Stimulated activated CD4-positive, alpha-beta T cell treated with anti-CD3 and anti-CD28 coated beads, Interleukin-15, amount 100 ng/mL, for 24 hours (primary cell): ENCODE measurements around the gene LRBA.

Source experiments
- DNase-seq: peaks from one replicate; pipeline ENCODE4 v3.0.0-alpha.2; 2020

Gene LRBA

DNA sequence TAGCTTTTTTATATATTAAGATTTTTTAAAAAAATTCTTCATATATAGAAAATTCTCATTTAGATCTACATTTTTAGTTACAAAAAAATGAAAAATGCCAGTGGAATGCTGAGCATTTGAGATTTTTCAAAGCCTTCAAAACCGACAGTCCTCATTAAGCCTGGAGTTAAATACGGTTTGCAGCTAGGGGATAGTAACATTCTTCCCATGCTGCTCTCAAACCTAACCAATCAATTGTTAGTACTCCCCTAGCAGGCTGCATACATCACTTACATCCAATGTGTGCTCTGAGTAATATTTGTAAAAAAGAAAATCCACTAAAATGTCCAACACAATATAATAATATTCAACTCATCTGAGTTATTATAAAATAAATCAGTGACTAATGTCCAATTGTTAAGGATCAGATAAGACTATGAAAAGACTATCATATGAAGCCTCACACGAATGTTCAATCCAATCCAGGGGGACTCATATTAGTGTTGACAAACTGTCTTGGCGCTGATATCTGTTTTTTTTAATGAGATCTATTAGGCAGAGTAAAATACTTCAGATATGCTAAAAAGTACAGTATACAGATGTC lies 660.8 kb downstream of the LRBA start:
- DNase-seq, result no peak

DNA sequence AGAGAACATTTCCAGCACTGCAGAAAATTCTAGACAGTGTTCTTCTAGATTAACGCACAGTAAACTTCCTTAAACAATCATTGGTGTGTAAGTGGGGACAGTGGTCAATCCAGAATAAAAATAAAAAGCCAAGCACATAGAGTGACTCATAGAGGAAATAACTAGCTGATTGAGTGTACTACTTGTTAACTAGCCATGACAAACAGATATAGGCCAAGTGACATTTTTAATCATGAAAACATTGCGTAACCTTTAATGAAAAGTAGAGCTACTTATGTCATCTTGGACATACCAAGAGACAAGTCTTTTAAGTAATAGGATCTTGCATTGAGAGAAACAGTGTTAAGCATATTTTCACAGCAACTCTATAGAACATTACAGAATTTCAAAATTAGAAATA lies 667.0 kb downstream of the LRBA start:
- DNase-seq, result no peak

DNA sequence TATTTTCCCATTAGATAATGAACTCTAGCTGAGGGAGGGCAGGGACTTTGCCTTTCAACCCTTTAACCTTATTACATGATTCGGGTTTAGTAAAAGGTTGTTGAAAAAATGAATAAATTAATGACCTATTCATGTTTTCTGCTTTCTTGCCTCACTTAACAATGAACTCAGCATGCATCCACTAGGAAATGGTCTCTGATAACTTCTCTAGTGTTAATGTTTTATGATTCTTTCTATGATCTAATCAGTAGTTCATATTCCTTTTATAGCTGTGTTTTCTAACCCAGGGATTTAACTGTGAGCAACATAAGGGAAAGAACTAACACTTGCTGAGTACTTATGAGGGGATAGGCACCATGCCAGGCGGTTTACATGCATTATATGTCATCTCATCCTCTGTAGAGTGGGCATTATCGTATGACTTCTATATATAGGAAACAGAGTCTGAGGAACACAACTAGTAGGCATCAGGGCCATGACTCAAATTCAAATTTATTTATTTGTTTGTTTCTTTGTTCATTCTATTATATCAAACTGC lies 669.8 kb downstream of the LRBA start:
- no peak for DNase-seq

DNA sequence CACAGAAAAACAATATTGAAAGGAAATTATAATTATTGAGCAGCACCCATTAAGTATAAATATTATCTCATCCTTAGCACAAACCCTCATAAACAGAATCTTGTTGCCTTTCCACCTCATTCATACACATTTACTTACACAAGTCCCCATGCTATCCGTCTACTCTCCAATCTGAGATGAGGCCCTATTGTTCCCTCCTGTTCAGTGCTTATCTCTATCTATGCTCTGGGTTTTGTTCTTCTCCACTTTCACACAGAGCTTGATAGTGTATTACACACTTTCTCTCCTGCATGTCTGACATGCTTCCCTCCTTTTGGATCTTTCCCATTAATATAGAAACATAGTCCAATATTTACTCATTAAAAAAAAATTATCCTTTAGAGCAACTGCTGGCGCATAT lies 671.3 kb downstream of the LRBA start:
- no peak for DNase-seq

DNA sequence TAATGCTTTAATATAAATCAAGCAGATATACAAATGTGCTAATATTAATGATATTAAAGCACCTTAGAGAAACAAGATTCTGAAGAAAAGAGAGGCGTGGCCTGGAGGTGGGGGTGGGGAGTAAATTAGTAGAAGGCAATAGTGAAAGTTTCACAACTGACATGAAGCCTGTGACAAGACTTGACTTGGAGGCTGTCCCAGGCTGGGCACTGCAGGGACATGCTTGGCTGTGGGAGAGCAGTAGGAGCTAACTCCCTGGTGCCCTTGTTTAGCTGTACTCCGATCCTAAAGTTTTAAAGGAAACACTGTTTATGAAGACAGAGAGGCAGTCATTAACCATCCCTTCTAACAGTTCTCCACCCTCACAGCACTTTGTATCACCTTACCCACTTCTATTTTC lies 672.1 kb downstream of the LRBA start:
- no peak for DNase-seq

DNA sequence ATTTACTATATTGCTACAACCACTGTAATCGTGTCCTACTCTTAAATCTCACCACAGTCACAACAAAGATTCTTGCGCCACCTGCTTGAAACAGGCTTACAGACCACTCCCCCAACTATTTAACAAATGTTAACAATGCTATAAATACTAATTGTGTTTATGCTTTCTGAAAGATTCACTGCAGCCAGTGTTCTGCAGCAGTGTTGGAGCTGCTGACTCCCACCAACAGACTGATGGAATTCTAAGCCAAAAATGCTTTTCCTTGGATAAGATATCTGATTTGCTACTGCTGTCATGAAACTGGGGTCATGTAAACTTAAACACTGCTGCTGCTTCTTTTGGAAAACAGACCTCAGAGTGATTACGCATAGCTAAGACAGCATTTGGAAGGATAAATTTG lies 677.4 kb downstream of the LRBA start:
- no peak for DNase-seq

DNA sequence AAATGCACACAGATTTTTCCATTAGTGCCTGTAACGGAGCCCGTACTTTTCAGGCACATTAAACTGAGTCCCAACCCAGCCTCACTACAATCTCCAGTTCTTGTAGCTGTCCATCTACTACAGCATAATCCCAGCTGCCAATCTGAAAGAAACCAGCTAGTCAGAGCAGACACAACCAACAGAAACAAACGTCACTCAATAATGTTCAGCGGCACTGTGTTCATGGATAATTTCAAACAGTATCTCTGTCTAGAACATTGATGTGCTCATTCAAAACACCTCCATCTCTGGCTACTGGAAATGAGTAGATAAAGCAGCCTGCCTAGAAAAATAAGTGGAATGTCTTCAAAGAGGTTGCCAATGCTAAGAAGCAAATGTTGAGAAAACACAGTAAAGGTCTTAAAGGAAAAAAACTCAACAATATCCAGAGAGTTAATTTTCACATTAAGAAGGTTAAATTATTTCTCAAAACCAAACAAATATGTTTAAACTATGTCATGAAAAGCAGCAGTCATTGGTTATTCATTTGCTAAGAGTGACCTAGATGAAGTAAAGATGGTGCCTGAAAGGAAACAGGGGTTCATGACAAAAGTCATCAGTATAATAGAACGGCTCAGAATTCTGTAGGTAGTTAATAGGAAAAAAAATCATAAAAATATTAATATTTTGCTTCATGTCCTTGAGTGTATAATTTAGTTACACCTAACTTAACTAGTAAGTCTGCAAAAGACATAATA lies 678.2 kb downstream of the LRBA start:
- DNase-seq, result no peak

DNA sequence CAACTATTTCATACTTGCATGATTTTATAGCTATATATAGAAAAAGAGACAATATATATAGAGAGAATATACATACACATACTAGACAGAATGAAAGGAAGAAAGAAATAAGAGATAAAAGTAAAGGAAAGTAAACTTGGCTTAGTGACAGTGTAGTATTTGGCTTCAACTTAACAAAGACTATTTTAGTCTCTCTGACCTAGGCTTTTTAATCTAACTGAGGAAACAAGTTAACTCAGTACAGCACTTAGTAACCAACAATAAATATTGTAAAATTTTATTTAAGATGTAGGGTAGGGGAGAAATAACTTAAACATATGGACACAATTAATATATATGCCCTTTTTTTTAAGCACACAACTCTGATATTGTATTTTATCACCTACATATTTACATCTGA lies 682.1 kb downstream of the LRBA start:
- DNase-seq, result no peak

DNA sequence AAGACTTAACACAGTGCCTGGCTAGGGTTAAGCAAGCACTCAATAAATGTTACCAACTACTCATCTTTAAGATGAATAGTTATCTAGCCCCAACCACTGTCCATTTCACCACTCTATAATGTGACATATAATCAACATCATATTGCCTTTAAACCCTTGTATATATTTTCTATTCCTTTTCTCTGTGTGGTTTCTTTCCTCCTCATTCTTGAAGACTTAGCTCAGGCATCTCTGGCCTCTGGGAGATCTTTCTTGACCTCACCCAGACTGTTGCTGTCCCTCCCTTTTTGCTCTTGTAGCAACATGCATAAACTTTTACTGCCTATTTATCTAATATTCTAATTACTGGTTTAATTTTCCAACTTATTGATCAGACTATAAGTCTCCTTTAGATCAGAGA lies 683.0 kb downstream of the LRBA start:
- DNase-seq, result no peak

DNA sequence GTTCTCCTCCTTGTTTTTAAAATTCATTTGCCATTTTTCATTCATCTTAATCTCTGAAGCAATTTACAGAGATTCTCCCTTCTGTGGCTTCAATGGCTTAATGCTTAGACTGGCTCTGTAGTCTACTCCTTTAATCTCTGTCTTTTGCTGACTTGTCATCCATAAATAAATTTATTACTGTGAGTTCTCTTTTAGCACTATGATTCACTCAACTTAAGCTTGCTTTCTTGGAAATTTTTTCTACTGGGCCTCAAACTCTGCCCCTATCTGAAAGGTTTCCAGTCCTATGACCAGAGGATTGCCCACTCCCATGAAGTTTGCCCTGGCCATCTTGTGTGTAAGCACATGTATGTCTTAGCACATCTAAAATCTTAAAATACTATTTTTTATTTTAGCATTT lies 685.7 kb downstream of the LRBA start:
- no peak for DNase-seq

DNA sequence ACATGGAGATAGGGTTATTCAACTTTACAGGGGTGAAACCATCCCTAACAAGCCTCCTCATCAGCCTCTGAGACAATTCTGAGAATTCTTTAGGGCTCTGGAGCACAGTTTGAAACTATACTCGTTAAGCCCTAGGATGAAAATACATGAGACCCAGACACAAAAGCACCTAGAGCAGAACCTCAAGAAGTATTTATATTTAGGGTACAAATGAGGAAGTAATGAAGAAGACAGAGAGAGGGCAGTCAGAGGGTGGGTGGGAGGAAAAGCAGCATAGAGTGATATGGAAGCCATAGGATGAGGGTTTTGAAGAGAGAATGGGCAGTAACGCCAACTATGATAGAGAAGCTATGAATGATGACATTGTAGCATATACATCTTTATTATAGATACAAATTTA lies 686.6 kb downstream of the LRBA start:
- DNase-seq, result no peak

DNA sequence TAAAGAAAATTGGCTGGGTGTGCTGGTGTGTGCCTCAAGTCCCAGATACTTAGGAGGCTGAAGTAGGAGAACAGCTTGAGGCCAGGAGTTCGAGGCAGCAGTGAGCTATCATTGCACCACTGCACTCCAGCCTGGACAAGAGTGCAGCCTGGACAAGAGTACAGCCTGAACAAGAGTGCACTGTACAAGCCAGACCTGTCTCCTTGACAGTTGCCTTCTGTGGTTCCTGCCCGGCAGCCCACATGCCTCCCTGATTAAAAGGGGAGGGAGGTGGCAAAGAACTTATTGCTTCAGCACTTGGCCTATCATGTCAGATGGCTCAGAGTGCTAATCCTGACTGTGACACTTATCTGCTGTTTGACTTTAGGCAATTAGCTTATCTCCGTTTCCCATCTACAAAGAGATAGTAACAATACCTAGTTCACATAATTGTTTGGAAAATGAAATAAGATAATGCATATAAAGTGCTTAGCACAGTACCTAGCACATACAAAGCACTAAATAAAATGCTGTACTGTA lies 687.8 kb downstream of the LRBA start:
- DNase-seq, result no peak

DNA sequence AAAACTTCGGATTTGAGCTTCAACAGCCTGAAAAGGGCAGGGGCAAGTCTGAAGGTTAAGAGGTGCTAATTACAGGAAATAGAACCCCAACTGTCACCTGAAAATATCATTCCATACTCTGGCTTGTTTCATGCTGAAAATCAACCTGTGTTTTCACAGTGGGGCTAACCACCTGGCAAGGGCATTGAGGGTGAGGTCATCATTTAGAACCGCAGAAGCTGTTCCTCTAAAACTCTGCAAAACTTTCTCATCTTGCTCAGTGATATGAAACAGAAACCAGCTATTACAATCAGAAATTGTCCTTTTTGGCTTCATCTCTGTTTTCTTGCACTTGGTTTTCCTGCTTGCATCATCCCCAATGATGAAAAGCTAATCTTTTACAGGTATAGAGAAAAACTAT lies 689.2 kb downstream of the LRBA start:
- DNase-seq, result no peak

DNA sequence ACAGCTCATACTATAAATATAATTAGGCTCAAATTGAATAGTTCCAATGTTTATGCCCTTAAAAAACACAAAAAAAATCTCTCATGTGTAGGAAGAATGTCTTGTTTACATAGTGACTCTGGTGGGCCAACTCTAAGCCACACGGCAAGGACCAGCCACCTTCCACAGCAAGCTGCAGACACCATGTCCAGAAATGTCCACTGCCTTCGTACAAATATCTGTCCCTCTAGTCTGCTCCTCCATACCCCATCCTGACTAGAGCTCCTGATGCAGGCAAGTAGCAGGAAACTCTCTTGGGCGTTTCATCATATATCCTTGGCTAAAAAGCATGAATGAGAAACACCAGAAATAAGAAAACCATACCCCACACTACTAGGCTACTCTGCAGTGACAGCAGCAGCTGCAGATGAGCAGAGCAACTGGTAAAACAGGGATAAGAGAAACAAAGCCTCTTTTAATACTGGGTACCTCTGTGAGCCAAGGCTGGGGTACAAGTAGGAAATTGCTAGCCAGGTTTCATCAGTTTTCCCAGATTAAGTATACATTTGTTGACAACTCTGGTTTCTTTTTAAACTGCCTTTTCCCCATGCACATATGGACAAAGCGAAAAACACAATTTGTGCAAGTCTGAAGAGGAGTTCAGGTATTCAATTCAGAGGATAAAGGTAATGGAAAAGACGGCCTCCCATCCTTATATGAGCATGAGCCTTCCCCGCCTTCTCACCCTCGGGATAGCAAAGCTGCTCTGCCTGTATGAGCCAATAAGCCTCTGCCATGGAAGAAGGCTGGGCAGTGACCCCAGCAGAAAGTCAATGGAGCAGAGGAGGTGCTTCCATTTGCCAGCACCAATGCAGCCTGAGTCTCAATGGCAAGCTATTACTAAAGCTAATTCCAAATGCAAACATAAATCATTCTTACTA lies 691.4 kb downstream of the LRBA start:
- no peak for DNase-seq

DNA sequence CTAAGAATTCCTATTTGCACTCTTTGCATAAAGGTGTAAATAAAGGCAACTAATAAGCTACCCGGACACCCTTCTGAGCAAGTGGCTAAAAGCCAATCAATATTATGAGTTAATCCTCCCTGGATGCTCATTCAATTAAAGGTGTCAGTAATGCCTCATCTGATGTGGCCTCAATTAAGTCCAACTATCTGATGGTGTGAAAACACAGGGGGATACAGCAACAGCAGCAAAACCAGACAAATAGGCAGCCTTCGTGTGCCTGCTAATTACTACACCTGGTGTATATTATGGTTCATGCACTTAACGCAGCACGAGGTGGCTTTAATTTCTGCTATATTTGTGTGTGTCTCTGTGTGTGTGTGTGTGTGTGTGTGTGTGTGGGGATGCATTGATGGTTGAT lies 692.4 kb downstream of the LRBA start:
- DNase-seq, result no peak

DNA sequence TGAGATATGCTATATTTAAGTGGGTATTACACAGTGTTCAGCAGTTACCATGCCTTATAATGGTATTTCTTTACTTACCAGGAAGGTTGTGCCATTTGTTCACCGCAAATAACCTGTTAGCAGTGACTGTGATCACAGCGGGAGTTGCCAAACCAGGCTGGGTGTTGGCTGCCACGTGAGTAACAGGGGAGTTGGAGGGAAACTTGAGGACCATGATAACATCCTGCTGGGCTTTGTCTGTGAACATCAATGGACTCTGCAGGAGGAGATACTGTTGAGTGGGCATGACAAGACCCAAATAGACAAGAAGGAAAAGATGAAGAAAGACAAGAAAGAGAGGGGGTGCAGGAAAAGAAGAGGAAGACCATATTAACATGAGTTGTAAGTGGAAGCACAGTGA lies 694.0 kb downstream of the LRBA start:
- no peak for DNase-seq

DNA sequence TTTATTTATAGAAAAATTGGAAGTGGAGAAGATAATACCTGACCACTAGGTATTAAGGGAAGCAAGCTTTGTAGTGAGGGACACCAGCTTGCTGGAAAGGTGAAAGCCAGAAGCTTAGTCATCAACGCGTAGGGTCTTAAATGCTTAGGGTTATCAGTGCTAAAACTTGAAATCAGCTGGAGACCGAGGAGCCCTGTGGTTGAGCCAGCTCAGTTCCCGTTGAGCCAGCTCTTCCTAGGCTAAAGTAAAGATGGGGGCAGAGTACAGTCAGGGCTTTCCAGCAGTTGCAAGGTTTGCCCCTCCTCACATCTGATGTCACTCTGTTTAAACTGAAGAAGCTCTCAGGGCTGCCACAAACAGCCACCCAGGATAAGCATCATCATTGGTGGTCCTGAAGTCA lies 696.1 kb downstream of the LRBA start:
- DNase-seq, result no peak

DNA sequence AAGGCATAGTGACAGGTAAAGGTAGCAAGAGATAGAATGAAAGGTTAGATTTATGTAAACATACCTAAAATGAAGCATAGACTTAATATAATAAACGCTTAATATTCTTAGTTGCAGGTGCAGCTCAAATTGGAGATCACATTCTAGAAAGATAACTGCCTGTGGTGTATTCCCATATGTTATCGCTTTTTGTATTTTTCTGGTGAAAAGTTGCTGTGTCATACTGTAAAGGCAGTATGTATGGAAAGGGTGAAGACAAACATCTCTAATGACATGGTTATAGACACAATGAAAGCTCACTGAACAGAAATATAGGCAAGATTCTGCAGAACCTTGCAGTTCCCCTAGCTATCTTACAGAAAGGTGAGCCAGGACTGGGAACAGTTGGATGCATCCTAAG lies 696.6 kb downstream of the LRBA start:
- no peak for DNase-seq

DNA sequence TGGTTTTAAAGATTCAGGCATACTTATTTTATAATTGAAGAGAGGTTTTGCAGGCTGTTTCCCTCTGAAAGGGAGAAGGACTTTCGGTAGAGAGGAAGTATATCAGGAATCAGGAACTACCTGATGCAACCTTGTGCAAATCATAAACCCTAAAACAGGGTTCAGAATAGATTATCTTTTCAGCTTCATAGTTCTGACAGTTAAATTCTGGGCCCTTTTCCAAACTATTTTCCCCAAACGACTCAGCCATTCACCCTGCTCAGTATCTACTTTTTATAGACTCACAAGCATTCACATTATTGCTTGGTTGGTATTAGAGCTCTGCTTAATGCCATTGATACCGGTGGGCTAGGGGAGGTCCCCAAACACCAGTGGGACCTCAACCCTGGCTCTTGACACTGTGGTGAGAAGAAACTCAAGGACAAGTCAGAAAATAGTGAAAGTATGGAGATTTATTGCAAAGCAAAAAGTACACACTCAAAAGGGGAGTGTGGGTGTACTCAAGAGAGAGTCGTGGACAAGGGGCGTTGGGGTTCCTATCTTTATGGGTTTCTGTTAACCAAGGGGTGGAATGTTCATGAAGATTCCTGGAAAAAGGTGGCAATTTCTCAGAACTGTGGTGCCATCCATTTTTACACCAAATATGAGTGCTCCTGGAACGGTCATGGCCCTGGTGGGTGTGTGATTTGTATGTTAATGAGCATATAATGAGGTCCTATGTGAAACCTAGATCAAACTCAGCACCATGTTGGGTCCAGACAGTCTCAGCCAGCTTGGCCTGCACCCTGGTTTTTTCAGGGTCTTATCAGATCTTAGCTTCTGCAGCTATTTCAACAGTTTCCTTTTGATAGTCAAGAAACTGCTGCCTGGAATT lies 698.5 kb downstream of the LRBA start:
- no peak for DNase-seq

DNA sequence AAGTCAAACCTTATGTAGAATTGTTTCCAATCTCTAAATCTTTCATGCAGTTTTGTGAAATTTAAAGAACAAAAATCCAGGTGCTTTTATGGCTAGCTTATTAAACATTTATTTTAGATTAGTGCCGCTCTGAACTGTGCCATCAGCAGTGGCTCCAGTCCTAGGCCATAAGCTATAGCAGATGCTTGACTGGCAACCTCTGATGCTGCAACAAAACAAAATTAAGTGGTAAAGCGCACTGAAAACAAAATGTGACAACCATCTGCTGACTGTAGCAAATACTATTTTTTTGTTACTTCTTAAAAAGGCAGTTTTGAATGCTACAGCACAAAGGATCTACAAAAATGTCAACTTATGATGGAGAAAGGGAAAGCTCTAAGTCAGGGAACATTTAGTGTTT lies 699.4 kb downstream of the LRBA start:
- DNase-seq, result no peak

DNA sequence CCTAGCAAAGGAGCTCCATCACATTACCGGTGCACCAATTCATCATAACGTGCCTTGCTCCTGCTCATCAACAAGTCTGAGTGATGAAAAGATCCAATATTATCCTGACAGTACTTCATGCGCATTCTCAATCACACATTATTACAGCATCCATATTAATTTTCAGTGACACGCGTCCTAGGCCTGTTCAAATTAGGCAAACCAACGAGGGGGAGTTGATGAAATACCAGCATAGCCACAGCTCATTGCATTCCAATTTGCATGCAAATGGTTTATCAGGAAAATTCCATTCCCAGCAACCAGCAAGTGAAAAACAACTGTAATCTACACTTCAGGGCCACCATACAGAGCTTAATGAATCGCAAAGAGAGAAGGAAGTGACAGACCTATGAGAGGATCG lies 699.9 kb downstream of the LRBA start:
- DNase-seq, result no peak

DNA sequence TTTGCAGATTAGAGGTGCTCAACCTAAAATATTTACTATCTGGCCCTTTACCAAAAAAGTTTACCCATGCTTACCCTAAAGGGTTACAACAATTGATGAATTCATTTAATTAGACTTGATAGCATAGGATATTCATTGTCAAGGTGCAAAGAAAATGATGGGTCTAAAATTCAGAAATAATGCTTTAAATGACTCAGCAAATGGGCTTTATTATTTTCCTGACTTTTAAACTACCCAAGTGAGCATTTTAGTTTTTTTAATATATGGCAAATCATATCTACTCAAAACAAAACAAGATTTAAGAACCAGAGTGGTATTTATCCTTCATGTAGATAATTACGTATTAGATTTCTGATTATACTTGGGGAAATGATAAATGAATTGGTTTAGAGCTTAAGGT lies 701.1 kb downstream of the LRBA start:
- DNase-seq, result no peak
